ENCODE data around the gene NCAN. TPM values are rescaled to one million over a fixed set of nuclear protein-coding genes. Genes with fewer than 3 reads are reported as not detected.

NCAN gene
- total and polyA plus RNA-seq, 2 of the 13 experiments (the other 11 are each of a cell fraction or from before 2014, with no cell fraction given): not detected

- TF ChIP-seq CSRNP2 (CRISPR knock-in tag; conservative IDR thresholded peaks at IDR 0.05; ENCODE audit: low read depth): no peak
Observed at GRCh38 chr19:19206938-19207337, 4.8 kb upstream of the NCAN start (continued).

GRCh38 chr19:19207637-19208572 is 3.9 kb upstream of the NCAN start:
- TF ChIP-seq ZNF430 (CRISPR knock-in tag; IDR thresholded peaks at IDR 0.05): no peak
- no peak for TF ChIP-seq CSRNP2 (CRISPR knock-in tag; conservative IDR thresholded peaks at IDR 0.05; ENCODE audit: low read depth)
- no peak for TF ChIP-seq ETS1 (CRISPR knock-in tag; IDR thresholded peaks at IDR 0.05)
- no peak for TF ChIP-seq RAD21 (CRISPR knock-in tag; IDR thresholded peaks at IDR 0.05)
- no peak for TF ChIP-seq HOXA3 (CRISPR knock-in tag; IDR thresholded peaks at IDR 0.05)
- no peak for TF ChIP-seq ZNF710 (CRISPR knock-in tag; IDR thresholded peaks at IDR 0.05; ENCODE audit: borderline replicate concordance)
- no peak for TF ChIP-seq KDM6A (CRISPR knock-in tag; IDR thresholded peaks at IDR 0.05; ENCODE audit: low read depth)
- TF ChIP-seq ZNF17 (CRISPR knock-in tag; IDR thresholded peaks at IDR 0.05): no peak
- TF ChIP-seq MYC (CRISPR knock-in tag; IDR thresholded peaks at IDR 0.05; ENCODE audit: borderline replicate concordance): no peak
- no peak for TF ChIP-seq ZNF317 (CRISPR knock-in tag; IDR thresholded peaks at IDR 0.05)
- TF ChIP-seq RFXANK (CRISPR knock-in tag; IDR thresholded peaks at IDR 0.05): no peak
- TF ChIP-seq ZNF143 (CRISPR knock-in tag; IDR thresholded peaks at IDR 0.05): no peak
- no peaks in the 10 kb centered on the region for H4K20me1 ChIP-seq (ENCODE audit: insufficient read depth, low read length)
- DNase-seq (ENCODE audit: low spot score) (no peak), ATAC-seq (no peak), FAIRE-seq (no peak)
- in situ Hi-C loops (cut with HindIII; ENCODE audit: extremely low pct_ligation_motif_present, low pct_unique_long_range_greater_than_20kb) (no loop called here), intact Hi-C loops (cut with micrococcal nuclease; ENCODE audit: unreplicated experiment) (no loop called here)
- no peak overlapping the region for H2AFZ ChIP-seq (ENCODE audit: low read length)
- BruUV-seq (replicated peaks): no TSS peak
- H3K27ac ChIP-seq (ENCODE audit: extremely low read length, insufficient read depth, low read length): no peak overlapping the region
- H3K79me2 ChIP-seq (ENCODE audit: insufficient read depth, low read length): peaks cover 3% of the 10 kb centered on the region
- no peaks in the 10 kb centered on the region for H3K9me3 ChIP-seq (ENCODE audit: low read length)
- ChIA-PET CTCF (ENCODE audit: low intra/inter-chr PET ratio, low total read pairs) (no interaction called here), POLR2A (no interaction called here)
- H3K27me3 ChIP-seq (ENCODE audit: control insufficient read depth in 1 of 2, insufficient read depth in 2 of 2, low read length in 2 of 2): peaks cover 5 to 23% of the 10 kb centered on the region in 2 experiments; a peak in 3 of 5 replicates
- H3K4me2 ChIP-seq (ENCODE audit: low read depth, low read length): no peak overlapping the region
- H3K9ac ChIP-seq (ENCODE audit: insufficient read depth, low read depth, low read length): no peak overlapping the region
- H3K36me3 ChIP-seq (replicated peaks in 1 of 2; ENCODE audit: control insufficient read depth in 1 of 2, insufficient read depth in 2 of 2, low read length in 2 of 2): no peaks in the 10 kb centered on the region
- 26% methylated on average over 8 of the region's 8 CpGs for WGBS (ENCODE audit: low lambda C conversion rate)
- no peak overlapping the region for H3K4me3 ChIP-seq (replicated peaks in 1 of 3; ENCODE audit: insufficient read depth in 1 of 3, low read depth in 2 of 3, low read length in 3 of 3)
- no peaks in the 10 kb centered on the region for H3K4me1 ChIP-seq (ENCODE audit: insufficient read depth, low read length)

All from HepG2 (cell line).